Measurements from ENCODE around the gene VEGFA.

The VEGFA gene

GRCh38 chr6:43765776-43766499, 4.1 kb upstream of the VEGFA start:
- no peak overlapping the region for H3K27ac ChIP-seq
- no peak for TF ChIP-seq ZFX (IDR thresholded peaks at IDR 0.05)
- TF ChIP-seq, protein P1, sequence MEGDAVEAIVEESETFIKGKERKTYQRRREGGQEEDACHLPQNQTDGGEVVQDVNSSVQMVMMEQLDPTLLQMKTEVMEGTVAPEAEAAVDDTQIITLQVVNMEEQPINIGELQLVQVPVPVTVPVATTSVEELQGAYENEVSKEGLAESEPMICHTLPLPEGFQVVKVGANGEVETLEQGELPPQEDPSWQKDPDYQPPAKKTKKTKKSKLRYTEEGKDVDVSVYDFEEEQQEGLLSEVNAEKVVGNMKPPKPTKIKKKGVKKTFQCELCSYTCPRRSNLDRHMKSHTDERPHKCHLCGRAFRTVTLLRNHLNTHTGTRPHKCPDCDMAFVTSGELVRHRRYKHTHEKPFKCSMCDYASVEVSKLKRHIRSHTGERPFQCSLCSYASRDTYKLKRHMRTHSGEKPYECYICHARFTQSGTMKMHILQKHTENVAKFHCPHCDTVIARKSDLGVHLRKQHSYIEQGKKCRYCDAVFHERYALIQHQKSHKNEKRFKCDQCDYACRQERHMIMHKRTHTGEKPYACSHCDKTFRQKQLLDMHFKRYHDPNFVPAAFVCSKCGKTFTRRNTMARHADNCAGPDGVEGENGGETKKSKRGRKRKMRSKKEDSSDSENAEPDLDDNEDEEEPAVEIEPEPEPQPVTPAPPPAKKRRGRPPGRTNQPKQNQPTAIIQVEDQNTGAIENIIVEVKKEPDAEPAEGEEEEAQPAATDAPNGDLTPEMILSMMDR (conservative IDR thresholded peaks at IDR 0.05): no peak

GRCh38 chr6:43766500-43766853, 3.5 kb upstream of the VEGFA start:
- TF ChIP-seq ZFX (IDR thresholded peaks at IDR 0.05): no peak
- TF ChIP-seq, protein P1 (conservative IDR thresholded peaks at IDR 0.05): no peak
- H3K27ac ChIP-seq: no peak overlapping the region

- TF ChIP-seq ZFX (IDR thresholded peaks at IDR 0.05): no peak
- TF ChIP-seq, protein P1 (conservative IDR thresholded peaks at IDR 0.05): no peak
- no peak overlapping the region for H3K27ac ChIP-seq
Measured at GRCh38 chr6:43766964-43767461, 3.0 kb upstream of the VEGFA start.

DNA sequence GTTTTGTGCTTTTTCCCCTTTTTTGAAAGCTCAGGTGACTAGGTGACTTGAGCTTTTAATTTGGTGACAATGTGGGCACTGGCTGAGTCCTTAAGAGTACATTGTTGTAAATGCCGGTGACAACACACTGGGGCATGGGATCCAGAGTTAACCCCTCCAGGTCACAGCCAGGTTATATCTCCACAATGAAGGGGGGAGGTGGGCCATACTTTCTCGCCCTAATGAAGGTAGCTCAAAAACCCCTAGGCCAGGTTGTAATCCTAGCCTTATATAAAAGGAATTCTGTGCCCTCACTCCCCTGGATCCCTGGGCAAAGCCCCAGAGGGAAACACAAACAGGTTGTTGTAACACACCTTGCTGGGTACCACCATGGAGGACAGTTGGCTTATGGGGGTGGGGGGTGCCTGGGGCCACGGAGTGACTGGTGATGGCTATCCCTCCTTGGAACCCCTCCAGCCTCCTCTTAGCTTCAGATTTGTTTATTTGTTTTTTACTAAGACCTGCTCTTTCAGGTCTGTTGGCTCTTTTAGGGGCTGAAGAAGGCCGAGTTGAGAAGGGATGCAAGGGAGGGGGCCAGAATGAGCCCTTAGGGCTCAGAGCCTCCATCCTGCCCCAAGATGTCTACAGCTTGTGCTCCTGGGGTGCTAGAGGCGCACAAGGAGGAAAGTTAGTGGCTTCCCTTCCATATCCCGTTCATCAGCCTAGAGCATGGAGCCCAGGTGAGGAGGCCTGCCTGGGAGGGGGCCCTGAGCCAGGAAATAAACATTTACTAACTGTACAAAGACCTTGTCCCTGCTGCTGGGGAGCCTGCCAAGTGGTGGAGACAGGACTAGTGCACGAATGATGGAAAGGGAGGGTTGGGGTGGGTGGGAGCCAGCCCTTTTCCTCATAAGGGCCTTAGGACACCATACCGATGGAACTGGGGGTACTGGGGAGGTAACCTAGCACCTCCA, 2.2 kb upstream of the VEGFA start:
- no peak overlapping the region for H3K27ac ChIP-seq
- TF ChIP-seq, protein P1 (conservative IDR thresholded peaks at IDR 0.05): no peak
- TF ChIP-seq ZFX (IDR thresholded peaks at IDR 0.05): no peak

- TF ChIP-seq ZFX (IDR thresholded peaks at IDR 0.05): no peak
- TF ChIP-seq, protein P1 (conservative IDR thresholded peaks at IDR 0.05): no peak
- no peak overlapping the region for H3K27ac ChIP-seq
Measured at GRCh38 chr6:43768506-43768860, 1.5 kb upstream of the VEGFA start.

- TF ChIP-seq, protein P1 (conservative IDR thresholded peaks at IDR 0.05): 0 out of 2 replicates have a peak, but pooled peaks have one; percentile 25
- no peak for TF ChIP-seq ZFX (IDR thresholded peaks at IDR 0.05)
- H3K27ac ChIP-seq: peak overlapping the region; percentile 97
Measured at GRCh38 chr6:43768983-43769525, 957 bp upstream of the VEGFA start.
